ENCODE data around the gene TEKT5.
"Not testable (repeated sequence)": the region's sequence is repeated elsewhere in the genome, so short reads cannot be mapped to it uniquely, and the experiment has no call there.

TEKT5 gene

DNA sequence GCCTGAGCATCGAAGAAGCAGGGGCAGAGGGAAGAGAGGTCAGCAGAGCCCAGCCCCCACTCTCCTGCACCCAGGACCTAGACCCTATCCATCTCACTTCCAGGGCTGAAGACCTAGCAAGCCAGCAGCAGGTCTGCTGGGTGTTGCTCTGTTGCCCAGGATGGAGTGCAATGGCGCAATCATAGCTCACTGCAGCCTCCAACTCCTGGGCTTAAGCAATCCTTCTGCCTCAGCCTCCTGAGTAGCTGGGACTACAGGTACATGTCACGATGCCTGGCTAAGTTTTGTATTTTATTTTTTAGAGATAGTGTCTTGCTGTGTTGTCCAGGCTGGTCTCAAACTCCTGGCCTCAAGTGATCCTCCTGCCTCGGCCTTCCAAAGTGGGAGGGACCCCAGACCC is 61.3 kb downstream of the TEKT5 start:
- DNase-seq (ENCODE audit: low read depth in 2 of 2), result not testable (repeated sequence)

- no peak for DNase-seq (ENCODE audit: low read depth in 2 of 2)
Observed at GRCh38 chr16:10631886-10632285, 62.8 kb downstream of the TEKT5 start.

GRCh38 chr16:10629592-10629963 is 65.2 kb downstream of the TEKT5 start:
- DNase-seq (ENCODE audit: low read depth in 2 of 2), result no peak

DNA sequence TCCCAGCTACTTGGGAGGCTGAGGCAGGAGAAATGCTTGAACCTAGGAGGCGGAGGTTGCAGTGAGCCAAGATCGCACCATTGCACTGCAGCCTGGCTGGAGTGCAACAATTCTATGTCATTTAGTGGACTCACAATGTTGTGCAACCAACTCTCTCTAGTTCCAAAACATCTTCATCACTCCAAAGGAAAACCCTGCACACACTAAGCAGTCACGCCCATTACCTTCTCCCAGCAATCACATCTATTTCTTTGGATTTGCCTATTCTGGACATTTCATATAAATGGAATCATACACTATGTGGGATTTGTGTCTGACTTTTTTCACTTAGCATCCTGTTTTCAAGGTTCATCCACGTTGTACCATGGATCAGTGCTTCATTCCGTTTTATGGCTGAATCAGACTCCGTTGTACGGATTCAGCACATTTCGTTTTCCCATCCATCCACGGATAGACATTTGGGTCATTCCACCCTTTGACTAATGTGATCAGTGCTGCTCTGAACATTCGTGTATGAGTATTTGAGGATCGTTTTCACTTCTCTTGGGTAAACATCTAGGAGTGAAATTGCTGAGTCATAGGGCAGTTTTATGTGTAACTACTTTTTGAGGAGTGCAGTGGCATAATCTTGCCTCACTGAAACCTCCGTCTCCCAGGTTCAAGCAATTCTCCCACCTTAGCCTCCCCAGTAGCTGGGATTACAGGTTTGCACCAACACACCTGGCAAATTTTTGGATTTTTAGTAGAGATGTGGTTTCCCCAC is 69.0 kb downstream of the TEKT5 start:
- DNase-seq (ENCODE audit: low read depth in 2 of 2), result no peak

DNA sequence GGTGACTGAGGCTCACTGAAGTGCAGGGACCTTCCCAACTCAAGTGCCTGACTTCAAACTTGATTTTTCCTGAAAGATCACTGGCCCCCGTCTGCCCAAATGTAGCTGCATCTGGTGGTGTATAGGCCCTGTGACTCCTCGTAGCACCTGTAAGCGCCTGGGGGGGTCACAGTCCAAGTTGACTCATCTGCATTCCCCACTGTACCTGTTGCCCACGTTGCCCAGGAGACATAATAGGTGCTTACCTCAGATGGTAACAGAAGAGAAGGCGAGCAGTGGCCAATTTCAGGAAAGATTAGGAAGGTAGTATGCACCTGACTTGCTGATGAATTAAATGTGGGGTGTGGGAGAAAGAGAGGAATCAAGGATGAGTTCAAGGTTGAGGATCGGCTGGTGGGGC is 70.2 kb downstream of the TEKT5 start:
- DNase-seq (ENCODE audit: low read depth in 2 of 2), result no peak

DNA sequence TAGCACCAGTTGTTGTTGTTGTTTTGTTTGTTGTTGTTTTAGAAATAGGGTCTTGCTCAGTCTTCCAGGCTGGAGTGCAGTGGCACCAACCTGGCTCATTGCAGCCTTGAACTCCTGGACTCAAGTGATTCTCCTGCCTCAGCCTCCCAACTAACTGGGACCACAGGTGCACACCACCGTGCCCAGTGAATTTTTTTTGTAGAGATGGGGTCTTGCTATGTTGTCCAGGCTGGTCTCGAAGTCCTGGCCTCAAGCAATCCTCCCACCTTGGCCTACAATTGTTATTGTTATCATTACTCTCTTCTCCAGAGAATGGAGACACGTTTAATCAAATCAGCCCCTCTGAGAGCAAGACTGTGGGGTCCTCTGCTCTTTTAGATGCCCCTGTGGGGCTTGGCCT is 71.7 kb downstream of the TEKT5 start:
- DNase-seq (ENCODE audit: low read depth in 2 of 2), result no peak

- no peak for DNase-seq (ENCODE audit: low read depth in 2 of 2)
Observed at GRCh38 chr16:10622036-10622921, 72.5 kb downstream of the TEKT5 start.

DNA sequence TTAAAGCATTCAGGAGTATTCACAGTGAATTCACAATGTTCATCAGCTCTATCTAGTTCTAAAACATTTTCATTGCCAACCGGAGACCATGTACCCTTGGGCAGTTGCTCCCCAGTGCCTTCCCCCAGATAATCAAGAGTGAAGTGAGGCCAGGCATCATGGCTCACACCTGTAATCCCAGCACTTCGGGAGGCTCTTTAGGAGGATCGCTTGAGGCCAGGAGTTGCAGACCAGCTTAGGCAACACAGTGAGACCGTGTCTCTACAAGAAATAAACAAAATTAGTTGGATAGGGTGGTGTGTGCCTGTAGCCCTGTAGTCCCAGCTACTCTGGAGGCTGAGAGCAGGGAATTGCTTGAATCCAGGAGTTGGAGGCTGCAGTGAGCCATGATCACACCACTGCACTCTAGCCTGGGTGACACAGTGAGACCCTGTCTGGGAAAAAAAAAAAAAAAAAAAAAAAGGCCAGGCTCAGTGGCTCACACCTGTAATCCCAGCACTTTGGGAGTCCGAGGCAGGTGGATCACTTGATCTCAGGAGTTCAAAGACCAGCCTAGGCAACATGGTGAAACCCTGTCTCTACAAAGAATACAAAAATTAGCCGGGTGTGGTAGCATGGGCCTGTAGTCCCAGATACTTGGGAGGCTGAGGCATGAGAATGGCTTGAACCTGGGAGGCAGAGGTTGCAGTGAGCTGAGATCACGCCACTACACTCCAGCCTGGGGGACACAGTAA is 73.3 kb downstream of the TEKT5 start:
- not testable (repeated sequence) for DNase-seq (ENCODE audit: low read depth in 2 of 2)

DNA sequence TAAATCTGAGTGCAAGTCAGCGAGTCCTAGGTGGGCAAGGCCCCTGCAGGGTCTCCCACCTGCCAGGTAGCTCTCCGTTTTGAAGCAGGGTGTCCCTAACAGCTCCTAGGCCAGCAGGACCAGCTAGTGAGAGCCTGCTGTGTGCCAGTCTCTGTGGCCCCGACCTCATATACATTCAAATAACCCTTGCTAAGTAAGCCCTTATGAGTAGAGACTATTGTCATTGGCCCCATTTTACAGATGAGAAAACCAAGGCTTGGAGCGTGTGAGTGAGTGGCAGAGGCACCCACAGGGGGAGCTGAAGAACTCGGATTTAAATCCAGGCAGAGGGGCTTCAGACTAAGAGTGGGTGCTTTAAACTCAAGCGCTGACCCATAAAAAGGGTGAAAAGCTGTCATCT is 74.6 kb downstream of the TEKT5 start:
- DNase-seq (ENCODE audit: low read depth in 2 of 2), result no peak

- DNase-seq (ENCODE audit: low read depth in 2 of 2), result no peak
Observed at GRCh38 chr16:10619271-10619849, 75.4 kb downstream of the TEKT5 start.

- no peak for DNase-seq (ENCODE audit: low read depth in 2 of 2)
Observed at GRCh38 chr16:10618710-10619209, 76.0 kb downstream of the TEKT5 start.

GRCh38 chr16:10617662-10618420 is 76.9 kb downstream of the TEKT5 start:
- no peak for DNase-seq (ENCODE audit: low read depth in 2 of 2)

DNA sequence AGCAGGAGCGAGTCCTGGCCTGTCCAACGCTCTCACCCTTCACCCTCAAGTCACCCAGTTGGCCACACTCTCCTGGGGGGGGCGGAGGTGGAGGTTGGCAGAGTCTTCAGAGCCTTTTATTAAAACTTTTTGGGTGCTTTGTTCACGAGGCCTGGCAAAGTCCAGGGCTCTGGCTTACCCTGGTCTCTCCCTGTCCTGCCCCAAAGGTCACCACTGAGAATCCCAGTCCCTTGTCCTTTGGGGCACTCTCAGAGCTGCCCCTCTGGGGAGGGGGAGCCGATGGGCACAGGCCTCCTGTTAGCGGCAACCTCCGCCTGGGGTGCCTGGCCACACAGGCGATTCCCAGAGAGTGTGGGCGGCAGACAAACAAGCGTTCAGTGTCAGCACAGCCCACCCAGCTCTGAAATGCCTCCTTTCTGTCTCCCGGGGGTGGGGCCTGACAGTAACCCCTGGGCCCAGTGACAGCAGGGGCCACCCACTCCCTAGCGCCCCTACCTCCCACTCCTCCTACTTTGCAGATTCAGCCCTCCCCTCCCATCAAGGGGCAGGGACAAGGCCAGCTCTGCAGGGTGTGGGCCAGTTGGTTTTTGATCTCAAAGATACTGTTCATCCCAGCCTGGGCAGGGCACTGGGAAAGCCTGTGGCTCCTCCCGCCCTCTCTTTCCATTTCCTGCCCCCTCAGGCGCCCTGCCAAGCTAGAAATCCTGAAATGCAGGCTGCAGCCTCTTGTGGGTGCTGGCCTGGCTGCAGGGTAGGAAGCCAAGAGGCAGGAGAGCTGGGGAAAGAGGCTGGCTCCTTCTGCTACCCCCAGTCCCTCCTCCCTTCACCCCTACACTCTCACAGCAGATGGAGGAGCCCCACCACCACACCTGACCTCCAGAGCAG is 77.7 kb downstream of the TEKT5 start:
- no peak for DNase-seq (ENCODE audit: low read depth in 2 of 2)

GRCh38 chr16:10616419-10616755 is 78.3 kb downstream of the TEKT5 start:
- DNase-seq (ENCODE audit: low read depth in 2 of 2), result no peak

DNA sequence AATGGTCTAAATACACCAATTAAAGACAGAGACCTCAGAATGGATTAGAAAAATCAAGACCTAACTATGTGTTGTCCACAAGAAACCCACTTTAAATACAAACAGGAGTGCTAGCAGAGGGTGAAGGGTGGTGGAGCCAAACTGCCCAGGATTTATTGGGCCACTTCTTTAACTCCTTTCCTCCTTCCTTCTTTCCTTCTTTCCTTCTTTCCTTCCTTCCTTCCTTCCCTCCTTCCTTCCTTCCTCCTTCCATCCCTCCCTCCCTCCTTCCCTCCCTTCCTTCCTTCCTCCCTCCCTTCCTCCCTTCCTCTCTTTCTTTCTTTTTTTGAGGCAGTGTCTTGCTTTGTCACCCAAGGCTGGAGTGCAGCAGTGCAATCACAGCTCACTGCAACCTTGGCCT is 80.0 kb downstream of the TEKT5 start:
- no peak for DNase-seq (ENCODE audit: low read depth in 2 of 2)

- no peak for DNase-seq (ENCODE audit: low read depth in 2 of 2)
Observed at GRCh38 chr16:10613785-10614485, 80.8 kb downstream of the TEKT5 start.

- DNase-seq (ENCODE audit: low read depth in 2 of 2), result no peak
Observed at GRCh38 chr16:10612649-10613179, 82.0 kb downstream of the TEKT5 start.

GRCh38 chr16:10611825-10612342 is 82.8 kb downstream of the TEKT5 start:
- DNase-seq (ENCODE audit: low read depth in 2 of 2), result no peak

Data from stimulated activated CD4-positive, alpha-beta T cell treated with anti-CD3 and anti-CD28 coated beads, Interleukin-1b, Interleukin-23, amount 100 ng/mL, for 1 hour (primary cell).